C4-2B (cell line): ENCODE measurements around the gene SRSF10.
"Not testable (repeated sequence)": the region's sequence is repeated elsewhere in the genome, so short reads cannot be mapped to it uniquely, and the experiment has no call there.

Experiments
- H3K27ac ChIP-seq: fragments of 450-650 bp; 2 replicates; pipeline ENCODE4 v1.5.1; 2017
- CTCF ChIP-seq: fragments of 450-650 bp; conservative IDR thresholded peaks from 2 replicates; pipeline ENCODE4 v1.5.1; 2017; ENCODE audit warnings: mild to moderate bottlenecking
- ZFX ChIP-seq: fragments of 450-650 bp; IDR thresholded peaks from 2 replicates; pipeline ENCODE4 v1.6.1; 2017

Gene SRSF10

GRCh38 chr1:23989263-23989662, 9.1 kb upstream of the SRSF10 start:
- TF ChIP-seq CTCF (no peak), ZFX (no peak)

GRCh38 chr1:23987038-23987437, 6.9 kb upstream of the SRSF10 start:
- not testable (repeated sequence) for H3K27ac ChIP-seq

More at GRCh38 chr1:23989263-23989662, 9.1 kb upstream of the SRSF10 start:
- H3K27ac ChIP-seq = no peak overlapping the region

DNA sequence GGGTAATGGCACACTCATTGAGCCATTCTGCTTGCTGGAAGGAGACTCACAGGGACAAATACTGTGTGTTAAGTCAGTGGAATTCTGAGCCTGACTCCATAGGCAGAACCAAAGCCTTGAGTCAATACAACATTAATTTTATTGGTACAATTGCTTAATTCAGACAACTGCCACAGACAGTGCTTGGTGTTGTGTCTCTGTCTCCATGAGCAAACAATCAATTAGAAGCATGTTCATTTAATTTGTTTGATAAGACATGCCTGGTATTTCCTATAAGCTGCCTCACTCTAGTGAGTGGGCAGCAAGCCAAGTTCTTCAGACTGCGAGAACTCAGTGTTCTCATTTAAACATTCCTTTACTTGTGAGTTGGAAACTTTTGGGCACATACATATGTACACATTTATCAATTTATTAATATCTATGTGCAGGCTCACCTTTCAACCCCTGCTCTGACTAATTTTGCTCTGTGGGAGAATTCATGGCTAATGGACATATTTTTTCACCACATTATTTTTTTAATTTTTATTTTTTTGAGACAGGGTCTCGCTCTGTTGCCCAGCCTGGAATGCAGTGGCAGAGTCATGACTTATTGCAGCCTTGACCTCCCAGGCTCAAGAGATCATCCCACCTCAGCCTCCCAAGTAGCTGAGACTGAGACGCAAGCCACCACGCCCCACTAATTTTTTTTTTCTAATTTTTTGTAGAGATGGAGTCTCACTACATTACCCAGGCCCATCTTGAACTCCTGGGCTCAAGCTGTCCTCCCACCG, 4.5 kb upstream of the SRSF10 start:
- TF ChIP-seq CTCF (no peak), ZFX (no peak)
- peak overlapping the region; percentile 99 for H3K27ac ChIP-seq

- H3K27ac ChIP-seq = peak overlapping the region; percentile 99
- TF ChIP-seq CTCF (no peak), ZFX (no peak)
These were observed 572 bp upstream of the SRSF10 start for GRCh38 chr1:23980728-23981070.

- H3K27ac ChIP-seq = peak overlapping the region; percentile 99
- TF ChIP-seq CTCF (no peak), ZFX (no peak)
These were observed 693 bp downstream of the SRSF10 start for GRCh38 chr1:23979387-23979880.

DNA sequence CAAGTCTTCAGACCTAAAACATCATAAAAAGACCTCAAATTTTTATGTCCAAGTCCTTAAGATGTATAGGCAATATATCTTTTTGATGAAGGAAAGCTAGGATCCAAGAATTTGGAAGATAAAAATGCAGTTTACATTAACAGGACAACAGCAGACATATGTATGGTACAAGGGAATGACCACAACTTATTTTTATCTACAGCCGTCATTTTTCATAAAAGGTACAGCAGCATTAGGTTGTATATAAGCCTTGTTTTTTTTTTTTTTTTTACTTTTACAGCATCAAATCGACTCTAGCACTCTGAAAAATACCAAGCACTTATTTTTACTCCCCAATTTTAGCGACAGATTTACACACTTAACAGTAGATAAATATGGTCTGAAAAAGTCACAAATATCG, 1.3 kb downstream of the SRSF10 start:
- TF ChIP-seq ZFX = no peak
- H3K27ac ChIP-seq = no peak overlapping the region

DNA sequence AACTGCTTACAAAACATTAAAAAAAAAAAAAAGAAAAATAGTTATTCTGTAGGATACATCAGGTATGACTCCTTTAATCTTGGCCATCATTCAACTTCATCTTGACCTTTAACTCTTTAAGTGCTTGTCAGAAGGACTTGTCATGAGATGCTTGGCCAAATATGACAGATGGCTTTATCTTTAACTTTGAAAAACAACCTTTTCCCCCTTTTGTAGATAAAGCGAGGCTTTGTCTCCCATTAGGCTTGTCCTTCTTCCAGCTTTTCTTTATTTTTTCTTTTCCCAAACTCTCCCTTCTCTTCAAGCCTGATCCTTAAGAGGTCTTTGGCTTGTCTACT, 2.3 kb downstream of the SRSF10 start:
- H3K27ac ChIP-seq = no peak overlapping the region
- TF ChIP-seq CTCF = no peak
- no peak for TF ChIP-seq ZFX

DNA sequence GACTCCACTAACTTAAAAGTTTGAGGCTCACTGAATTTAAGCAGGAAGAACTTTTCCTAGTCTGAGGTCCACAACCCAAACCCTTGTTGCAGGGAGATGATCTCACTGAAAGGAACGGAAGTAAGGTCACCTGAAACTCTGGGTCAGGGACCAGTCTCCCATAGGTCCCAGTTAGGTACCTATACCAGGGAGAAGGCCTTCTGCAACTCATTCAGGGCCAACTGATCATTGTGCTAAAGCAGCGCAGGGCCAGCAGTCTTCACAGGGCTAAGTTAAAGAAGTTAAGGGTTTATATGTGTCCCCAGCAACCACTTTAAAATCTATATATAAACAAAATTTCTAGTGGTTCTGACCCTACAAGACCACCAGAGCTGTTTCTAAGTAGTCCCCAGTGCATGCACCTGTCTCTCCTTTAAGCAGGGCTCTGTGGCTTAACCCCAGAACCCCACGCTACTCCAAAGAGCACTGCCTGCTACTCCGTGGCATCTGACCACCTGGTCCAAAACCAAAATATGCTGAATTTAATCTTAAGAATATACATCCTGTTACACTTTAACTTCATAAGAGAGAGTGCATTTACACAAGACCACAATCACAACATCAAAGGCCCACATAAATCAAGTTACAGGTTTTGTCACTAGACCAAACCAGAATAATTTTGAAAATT, 2.8 kb downstream of the SRSF10 start:
- no peak overlapping the region for H3K27ac ChIP-seq
- no peak for TF ChIP-seq ZFX
- no peak for TF ChIP-seq CTCF
